LNCAP (cell line): ENCODE measurements around the gene RBBP9.

Source experiments
- TF ChIP-seq, protein P1 (sequence below): fragments of 450-650 bp; IDR thresholded peaks from 2 replicates; pipeline ENCODE4 v1.5.1; 2017; ENCODE audit warnings: mild to moderate bottlenecking

RBBP9 gene

DNA sequence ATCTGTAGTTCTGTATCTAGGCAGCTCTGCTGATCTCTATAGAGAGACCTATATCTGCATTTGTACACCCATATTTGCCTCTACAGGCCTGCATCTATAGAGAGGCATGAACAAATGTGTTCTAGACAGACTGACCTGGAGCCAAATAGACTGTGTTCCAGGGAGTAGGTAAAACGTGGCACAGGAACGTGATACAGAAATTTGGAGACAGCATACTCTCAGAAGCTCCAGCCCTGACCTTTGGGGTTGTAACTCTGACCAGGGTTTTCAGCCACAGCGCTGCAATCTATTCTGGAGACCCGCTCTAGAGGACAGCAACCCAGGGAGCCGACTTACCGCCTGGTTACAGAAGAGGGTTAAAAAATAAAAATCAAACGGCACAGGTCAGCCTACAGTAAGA is 983 bp downstream of the RBBP9 start:
- TF ChIP-seq, protein P1, sequence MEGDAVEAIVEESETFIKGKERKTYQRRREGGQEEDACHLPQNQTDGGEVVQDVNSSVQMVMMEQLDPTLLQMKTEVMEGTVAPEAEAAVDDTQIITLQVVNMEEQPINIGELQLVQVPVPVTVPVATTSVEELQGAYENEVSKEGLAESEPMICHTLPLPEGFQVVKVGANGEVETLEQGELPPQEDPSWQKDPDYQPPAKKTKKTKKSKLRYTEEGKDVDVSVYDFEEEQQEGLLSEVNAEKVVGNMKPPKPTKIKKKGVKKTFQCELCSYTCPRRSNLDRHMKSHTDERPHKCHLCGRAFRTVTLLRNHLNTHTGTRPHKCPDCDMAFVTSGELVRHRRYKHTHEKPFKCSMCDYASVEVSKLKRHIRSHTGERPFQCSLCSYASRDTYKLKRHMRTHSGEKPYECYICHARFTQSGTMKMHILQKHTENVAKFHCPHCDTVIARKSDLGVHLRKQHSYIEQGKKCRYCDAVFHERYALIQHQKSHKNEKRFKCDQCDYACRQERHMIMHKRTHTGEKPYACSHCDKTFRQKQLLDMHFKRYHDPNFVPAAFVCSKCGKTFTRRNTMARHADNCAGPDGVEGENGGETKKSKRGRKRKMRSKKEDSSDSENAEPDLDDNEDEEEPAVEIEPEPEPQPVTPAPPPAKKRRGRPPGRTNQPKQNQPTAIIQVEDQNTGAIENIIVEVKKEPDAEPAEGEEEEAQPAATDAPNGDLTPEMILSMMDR: no peak

DNA sequence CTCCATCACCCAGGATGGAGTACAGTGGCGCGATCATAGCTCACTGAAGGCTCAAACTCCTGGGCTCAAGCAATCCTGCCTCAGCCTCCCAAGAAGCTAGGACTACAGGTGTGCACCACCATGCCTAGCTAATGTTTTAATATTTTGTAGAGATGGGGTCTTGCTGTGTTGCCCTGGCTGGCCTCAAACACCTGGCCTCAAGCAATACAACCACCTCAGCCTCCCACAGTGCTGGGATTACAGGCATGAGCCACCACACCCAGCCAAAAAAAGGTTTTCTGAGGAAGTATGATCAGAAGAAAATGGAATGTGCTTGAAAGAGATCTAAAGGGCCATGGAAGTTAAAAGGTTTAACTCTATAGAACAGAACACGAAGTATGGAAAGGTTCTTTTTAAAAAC is 8.7 kb downstream of the RBBP9 start:
- TF ChIP-seq, protein P1: no peak

DNA sequence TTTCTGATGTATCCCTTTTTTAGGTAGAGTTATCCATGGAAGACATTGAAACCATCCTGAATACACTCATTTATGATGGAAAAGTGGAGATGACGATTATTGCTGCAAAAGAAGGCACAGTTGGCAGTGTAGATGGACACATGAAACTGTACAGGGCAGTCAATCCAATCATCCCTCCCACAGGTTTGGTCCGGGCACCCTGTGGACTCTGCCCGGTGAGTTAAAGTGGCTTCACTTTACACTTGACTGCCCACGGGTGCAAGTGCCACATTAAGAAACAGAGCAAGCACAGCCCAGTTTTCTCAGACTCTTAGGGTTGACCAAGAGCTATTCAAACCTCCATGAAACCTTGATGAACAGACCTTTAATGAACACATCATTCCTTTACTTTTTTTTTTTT is 15.4 kb downstream of the RBBP9 start:
- TF ChIP-seq, protein P1: no peak

DNA sequence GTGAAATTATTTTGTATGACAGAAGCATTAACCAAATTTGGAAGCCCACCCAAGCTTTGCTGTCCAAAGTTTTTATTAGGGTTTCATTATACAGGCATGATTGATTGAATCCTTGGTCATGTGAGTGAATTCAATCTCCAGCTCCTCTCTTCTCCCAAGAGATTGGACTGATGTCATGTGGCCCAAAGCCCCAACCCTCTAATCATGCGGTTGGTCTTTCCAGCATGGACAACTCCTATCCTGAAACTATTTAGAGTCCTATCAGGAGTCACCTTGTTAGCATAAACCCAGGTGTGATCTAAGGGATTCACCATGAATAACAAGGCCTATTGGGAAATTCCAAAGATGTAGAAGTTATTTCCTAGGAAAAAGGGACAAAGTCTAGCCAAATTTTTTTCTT is 19.2 kb downstream of the RBBP9 start:
- TF ChIP-seq, protein P1: no peak

GRCh38 chr20:18477218-18477617 is 19.8 kb downstream of the RBBP9 start:
- TF ChIP-seq, protein P1: no peak

DNA sequence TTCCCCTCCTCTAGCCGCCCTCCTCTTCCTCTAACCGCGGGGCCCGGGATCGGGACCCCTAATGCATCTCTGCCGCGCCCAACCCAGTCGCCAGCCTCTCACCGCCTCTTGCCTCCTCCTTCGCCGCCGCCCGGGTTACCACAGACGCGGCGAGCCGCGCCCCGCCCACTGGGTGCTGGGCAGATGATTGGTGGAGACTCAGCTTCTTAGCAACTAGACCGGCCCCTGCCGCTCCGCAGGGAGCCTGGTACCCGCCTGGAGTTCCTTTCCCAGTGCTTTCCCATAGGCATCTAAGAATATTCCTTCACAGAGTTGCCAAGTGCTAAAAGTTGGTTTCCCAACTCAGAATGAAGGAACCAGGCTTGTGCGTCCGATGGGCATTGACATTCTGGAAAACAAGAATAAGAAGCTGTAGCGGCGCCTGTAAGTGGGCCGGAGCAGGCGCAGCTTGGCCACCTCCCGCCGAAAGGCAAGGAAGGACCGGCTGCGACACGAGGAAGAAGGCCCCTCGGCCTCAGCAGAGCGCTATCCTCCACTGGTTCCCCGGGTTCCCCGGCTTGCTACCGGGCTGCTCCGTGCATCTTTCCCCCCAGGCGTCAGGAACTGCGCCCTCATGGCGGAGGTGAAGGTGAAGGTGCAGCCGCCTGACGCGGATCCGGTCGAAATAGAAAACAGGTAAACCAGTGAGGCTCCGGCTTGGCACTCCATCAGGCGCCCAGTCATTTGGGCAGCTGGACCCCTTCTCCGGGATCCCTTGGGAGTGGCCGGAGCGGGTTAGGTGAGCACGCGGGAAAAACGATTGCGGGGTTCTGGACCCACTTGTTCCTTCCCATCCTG is 29.9 kb downstream of the RBBP9 start, which contains the start of the genes DZANK1 and POLR3F:
DZANK1 (minus strand) TSS at position 137 of the 837 bp plus-strand sequence. CDS start 1,672 bp downstream, outside the sequence.
POLR3F (plus strand) TSS at position 497 of the 837 bp plus-strand sequence; CDS start at position 614, 117 bp downstream.
- TF ChIP-seq, protein P1: no peak

DNA sequence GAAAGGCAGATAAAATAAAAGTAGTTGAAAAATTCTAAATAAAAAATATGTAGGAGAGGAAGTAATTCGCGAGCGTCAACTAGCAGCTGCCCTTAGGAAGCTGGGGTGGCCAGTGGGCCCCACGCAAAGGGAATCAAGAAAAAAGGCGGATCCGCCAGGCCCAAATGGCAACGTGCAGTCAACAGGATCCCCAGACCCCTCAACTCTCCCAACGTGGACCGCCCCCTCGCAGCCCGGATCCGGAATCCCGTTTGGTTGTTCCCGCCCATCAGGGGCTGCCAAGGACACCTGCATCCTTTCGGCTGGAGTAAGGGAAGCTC is 30.5 kb downstream of the RBBP9 start:
- TF ChIP-seq, protein P1: no peak
